Right lobe of liver (tissue), 4 donors: ENCODE measurements around the gene FANCF.

Experiments
- POLR2A ChIP-seq: fragments of 450-650 bp; IDR thresholded peaks from one replicate; pipeline ENCODE4 v1.6.1; 2017; ENCODE audit warnings: antibody characterized with exemption, mild to moderate bottlenecking
- TF ChIP-seq, protein P1 (sequence below), 4 donors: fragments of 200-600 bp in 3 of 4; fragments of 450-650 bp in 1 of 4; IDR thresholded peaks; one replicate each; pipeline versions ENCODE4 v1.5.1 to v1.8.0; 2016 to 2022; ENCODE audit warnings: antibody characterized with exemption in 4 of 4, mild to moderate bottlenecking in 2 of 4
- donor health status: DM: no; HTN: no; CAD: no.
- donor health status: DM: no; HTN: no; CAD: no.
- donor health status: DM: no; HTN: yes; CAD: no.

DNA sequence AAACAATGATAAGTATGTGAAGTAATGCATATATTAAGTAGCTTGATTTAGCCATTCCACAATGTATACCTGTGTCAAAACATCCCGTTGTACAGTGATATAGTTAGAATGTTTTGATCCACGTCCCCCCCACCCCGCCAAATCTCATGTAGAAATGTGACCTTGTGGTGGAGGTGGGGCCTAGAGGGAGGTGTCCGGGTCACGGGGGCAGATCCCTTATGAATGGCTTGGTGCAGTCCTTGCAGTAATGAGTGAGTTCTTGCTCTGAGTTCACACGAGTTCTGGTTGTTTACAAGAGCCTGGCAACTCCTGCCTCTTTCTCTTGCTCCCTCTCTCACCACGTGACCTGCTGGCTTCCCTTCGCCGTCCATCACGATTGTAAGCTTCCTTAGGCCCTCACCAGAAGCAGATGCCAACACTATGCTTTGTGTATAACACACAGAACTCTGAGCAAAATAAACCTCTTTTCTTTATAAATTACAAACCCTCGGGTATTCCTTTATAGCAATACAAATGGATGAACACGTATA lies 41.6 kb downstream of the FANCF start:
- TF ChIP-seq, protein P1, sequence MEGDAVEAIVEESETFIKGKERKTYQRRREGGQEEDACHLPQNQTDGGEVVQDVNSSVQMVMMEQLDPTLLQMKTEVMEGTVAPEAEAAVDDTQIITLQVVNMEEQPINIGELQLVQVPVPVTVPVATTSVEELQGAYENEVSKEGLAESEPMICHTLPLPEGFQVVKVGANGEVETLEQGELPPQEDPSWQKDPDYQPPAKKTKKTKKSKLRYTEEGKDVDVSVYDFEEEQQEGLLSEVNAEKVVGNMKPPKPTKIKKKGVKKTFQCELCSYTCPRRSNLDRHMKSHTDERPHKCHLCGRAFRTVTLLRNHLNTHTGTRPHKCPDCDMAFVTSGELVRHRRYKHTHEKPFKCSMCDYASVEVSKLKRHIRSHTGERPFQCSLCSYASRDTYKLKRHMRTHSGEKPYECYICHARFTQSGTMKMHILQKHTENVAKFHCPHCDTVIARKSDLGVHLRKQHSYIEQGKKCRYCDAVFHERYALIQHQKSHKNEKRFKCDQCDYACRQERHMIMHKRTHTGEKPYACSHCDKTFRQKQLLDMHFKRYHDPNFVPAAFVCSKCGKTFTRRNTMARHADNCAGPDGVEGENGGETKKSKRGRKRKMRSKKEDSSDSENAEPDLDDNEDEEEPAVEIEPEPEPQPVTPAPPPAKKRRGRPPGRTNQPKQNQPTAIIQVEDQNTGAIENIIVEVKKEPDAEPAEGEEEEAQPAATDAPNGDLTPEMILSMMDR (IDR thresholded peaks at IDR 0.05): no peak
- TF ChIP-seq POLR2A: no peak
